PC-9 (cell line): ENCODE measurements around the gene ACYP1.

Experiments used
- EZH2 ChIP-seq: fragments of 200-600 bp; sonication (generic); IDR thresholded peaks from 2 replicates; pipeline ENCODE4 v1.8.0; 2017; ENCODE audit warnings: antibody characterized with exemption, low read depth
- TF ChIP-seq, protein P1 (sequence below): fragments of 200-600 bp; sonication (generic); conservative IDR thresholded peaks from 2 replicates; pipeline ENCODE4 v1.6.1; 2017; ENCODE audit warnings: mixed run types, antibody characterized with exemption, mild to moderate bottlenecking, moderate library complexity

DNA sequence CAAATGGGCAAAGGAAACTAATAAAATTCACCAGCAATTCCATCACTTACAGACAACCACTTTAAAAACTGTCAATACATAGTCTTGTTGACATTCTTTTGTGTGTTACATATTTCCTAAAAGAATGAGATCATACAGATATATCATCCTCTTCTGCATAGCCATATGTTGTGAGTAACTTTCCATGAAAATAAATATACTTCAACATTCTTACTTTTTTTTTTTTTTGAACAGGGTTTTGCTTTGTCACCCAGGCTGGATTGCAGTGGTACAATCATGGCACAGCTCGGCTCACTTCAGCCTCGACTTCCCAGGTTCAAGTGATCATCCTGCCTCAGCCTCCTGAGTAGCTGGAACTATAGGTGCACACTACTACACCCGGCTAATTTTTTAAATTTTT lies 26.5 kb upstream of the ACYP1 start:
- TF ChIP-seq, protein P1, sequence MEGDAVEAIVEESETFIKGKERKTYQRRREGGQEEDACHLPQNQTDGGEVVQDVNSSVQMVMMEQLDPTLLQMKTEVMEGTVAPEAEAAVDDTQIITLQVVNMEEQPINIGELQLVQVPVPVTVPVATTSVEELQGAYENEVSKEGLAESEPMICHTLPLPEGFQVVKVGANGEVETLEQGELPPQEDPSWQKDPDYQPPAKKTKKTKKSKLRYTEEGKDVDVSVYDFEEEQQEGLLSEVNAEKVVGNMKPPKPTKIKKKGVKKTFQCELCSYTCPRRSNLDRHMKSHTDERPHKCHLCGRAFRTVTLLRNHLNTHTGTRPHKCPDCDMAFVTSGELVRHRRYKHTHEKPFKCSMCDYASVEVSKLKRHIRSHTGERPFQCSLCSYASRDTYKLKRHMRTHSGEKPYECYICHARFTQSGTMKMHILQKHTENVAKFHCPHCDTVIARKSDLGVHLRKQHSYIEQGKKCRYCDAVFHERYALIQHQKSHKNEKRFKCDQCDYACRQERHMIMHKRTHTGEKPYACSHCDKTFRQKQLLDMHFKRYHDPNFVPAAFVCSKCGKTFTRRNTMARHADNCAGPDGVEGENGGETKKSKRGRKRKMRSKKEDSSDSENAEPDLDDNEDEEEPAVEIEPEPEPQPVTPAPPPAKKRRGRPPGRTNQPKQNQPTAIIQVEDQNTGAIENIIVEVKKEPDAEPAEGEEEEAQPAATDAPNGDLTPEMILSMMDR = no peak
- no peak for TF ChIP-seq EZH2
